ENCODE results near the gene STXBP2. TPM values are rescaled to one million over a fixed set of nuclear protein-coding genes. Genes with fewer than 3 reads are reported as not detected.

STXBP2 gene
- polyA plus RNA-seq, 1 experiment: 5.0 TPM

DNA sequence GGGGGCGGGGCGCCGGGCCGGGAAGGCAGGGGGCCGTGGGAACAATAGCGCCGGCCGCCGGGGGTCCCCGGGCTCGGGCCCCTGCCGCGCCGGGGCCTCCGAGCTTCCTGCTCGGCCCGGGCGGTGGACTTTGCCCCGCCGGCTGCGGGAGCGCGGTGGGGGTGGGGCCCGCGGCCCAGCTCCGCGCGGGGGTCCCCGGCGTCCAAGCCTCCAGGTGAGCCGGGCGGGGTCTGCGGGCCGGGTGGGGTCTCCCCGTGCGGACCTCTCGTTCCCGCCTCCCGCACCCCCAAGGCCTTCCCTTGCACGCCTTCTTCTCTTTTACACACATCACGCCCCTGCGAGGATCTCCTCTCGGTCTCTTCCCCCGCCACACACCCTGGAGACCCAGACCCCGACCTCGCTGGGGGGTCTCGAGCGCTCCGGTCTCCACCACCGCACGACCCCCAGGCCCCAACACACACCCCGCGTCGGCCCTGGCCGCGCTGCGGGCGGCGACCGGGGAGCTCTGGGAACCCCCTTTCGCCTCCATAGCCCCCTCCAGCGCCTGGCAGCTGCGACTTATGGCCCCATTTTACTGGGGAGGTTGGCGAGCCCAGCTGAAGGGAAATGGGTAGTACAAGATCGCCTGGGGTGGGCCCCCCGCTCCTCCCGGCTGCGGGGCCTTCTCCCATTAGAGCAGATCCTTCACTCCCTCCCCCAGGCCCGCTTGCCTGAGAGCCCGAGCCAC is 40.5 kb upstream of the STXBP2 start:
- TF ChIP-seq, protein P1, sequence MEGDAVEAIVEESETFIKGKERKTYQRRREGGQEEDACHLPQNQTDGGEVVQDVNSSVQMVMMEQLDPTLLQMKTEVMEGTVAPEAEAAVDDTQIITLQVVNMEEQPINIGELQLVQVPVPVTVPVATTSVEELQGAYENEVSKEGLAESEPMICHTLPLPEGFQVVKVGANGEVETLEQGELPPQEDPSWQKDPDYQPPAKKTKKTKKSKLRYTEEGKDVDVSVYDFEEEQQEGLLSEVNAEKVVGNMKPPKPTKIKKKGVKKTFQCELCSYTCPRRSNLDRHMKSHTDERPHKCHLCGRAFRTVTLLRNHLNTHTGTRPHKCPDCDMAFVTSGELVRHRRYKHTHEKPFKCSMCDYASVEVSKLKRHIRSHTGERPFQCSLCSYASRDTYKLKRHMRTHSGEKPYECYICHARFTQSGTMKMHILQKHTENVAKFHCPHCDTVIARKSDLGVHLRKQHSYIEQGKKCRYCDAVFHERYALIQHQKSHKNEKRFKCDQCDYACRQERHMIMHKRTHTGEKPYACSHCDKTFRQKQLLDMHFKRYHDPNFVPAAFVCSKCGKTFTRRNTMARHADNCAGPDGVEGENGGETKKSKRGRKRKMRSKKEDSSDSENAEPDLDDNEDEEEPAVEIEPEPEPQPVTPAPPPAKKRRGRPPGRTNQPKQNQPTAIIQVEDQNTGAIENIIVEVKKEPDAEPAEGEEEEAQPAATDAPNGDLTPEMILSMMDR (IDR thresholded peaks at IDR 0.05; ENCODE audit: low read depth, low read length): no peak
- Histone ChIP-seq H3K9me3 (ENCODE audit: control insufficient read depth, insufficient read depth, low read length) (no peaks in the 10 kb centered on the region), H3K27ac (ENCODE audit: low read depth, low read length) (no peak overlapping the region), H3K27me3 (ENCODE audit: control insufficient read depth, insufficient read depth, low read length) (peaks cover 39% of the 10 kb centered on the region), H3K4me3 (ENCODE audit: low read depth, low read length) (no peak overlapping the region)
- ChIA-PET POLR2A (interaction anchor here (0.6 kb wide), 1 partner anchor 1763 kb away, joined by 8 read pairs; no protein-coding TSS in a partner anchor), CTCF (interaction anchor here (0.7 kb wide), 1 partner anchor 28 kb away, joined by 8 read pairs; no protein-coding TSS in a partner anchor)
- no peak for DNase-seq (ENCODE audit: low read depth, low spot score)

DNA sequence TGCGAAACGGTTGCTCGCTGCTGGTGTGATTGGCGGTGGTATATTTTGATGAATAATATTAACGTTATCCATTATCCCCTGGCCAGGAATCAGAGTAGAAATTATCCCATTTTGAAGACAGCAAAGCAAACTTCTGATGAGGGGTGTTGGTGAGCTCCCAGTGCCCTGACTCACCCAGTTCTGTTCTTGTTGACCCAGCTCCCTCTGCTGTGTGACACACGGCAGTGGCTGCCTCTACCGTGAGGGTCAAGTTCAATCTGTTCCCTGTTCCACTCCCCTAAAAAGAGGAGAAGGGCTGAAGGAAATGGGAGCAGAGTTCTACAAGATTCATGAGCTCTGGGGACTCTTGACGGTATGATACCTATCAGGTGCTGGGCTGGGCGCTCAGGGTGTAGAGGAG is 39.2 kb upstream of the STXBP2 start:
- POLR2A ChIA-PET: no interaction called here
- CTCF ChIA-PET: interaction anchor here (0.9 kb wide), 1 partner anchor 29 kb away, joined by 7 read pairs; no protein-coding TSS in a partner anchor
- TF ChIP-seq, protein P1 (IDR thresholded peaks at IDR 0.05; ENCODE audit: low read depth, low read length): no peak
- DNase-seq (ENCODE audit: low read depth, low spot score): no peak
- Histone ChIP-seq H3K27me3 (ENCODE audit: control insufficient read depth, insufficient read depth, low read length) (peaks cover 36% of the 10 kb centered on the region), H3K9me3 (ENCODE audit: control insufficient read depth, insufficient read depth, low read length) (no peaks in the 10 kb centered on the region), H3K27ac (ENCODE audit: low read depth, low read length) (no peak overlapping the region), H3K4me3 (ENCODE audit: low read depth, low read length) (no peak overlapping the region)

DNA sequence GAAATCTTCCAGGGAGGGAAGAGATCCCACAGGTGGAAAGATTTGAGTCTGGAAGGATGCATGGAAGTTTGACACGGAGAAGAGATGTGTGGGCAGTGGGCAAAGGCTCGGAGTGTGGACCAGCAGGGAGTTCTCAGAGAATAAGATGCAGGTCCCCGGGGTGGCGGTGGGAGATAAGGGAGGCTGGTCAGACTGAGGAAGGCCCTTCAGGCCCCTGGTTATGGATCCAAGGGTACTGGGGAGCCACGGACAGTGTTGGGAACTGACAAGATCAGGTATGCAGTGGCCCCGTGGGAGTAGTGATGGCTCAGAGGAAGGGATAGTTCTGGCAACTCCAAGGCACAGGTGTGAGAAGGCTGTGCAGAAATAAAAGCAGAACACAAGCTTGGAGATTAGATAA is 38.7 kb upstream of the STXBP2 start:
- no peak for DNase-seq (ENCODE audit: low read depth, low spot score)
- ChIA-PET POLR2A (no interaction called here), CTCF (interaction anchor here (0.9 kb wide), 1 partner anchor 30 kb away, joined by 7 read pairs; no protein-coding TSS in a partner anchor)
- TF ChIP-seq, protein P1 (IDR thresholded peaks at IDR 0.05; ENCODE audit: low read depth, low read length): no peak
- Histone ChIP-seq H3K9me3 (ENCODE audit: control insufficient read depth, insufficient read depth, low read length) (no peaks in the 10 kb centered on the region), H3K27ac (ENCODE audit: low read depth, low read length) (no peak overlapping the region), H3K27me3 (ENCODE audit: control insufficient read depth, insufficient read depth, low read length) (peaks cover 35% of the 10 kb centered on the region), H3K4me3 (ENCODE audit: low read depth, low read length) (no peak overlapping the region)

DNA sequence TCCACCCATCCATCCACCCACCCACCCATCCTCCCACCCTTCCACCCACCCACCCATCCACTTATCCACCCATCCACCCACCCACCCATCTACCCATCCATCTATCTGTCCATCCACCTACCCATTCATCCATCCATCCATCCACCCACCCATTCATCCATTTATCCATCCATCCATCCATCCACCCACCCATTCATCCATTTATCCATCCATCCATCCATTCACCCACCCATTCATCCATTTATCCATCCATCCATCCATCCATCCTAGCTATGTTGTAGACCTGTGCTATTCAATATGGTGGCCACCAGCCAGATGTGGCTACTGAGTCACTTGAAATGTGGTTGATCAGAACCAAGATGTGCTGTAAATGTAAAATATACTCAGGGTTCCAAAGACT is 36.2 kb upstream of the STXBP2 start:
- ChIA-PET CTCF (no interaction called here), POLR2A (no interaction called here)
- Histone ChIP-seq H3K4me3 (ENCODE audit: low read depth, low read length) (no peak overlapping the region), H3K27ac (ENCODE audit: low read depth, low read length) (no peak overlapping the region), H3K27me3 (ENCODE audit: control insufficient read depth, insufficient read depth, low read length) (peaks cover 22% of the 10 kb centered on the region), H3K9me3 (ENCODE audit: control insufficient read depth, insufficient read depth, low read length) (peaks cover 4% of the 10 kb centered on the region; the same call in 1 of the 2 replicates)
- no peak for DNase-seq (ENCODE audit: low read depth, low spot score)
- TF ChIP-seq, protein P1 (IDR thresholded peaks at IDR 0.05; ENCODE audit: low read depth, low read length): no peak

DNA sequence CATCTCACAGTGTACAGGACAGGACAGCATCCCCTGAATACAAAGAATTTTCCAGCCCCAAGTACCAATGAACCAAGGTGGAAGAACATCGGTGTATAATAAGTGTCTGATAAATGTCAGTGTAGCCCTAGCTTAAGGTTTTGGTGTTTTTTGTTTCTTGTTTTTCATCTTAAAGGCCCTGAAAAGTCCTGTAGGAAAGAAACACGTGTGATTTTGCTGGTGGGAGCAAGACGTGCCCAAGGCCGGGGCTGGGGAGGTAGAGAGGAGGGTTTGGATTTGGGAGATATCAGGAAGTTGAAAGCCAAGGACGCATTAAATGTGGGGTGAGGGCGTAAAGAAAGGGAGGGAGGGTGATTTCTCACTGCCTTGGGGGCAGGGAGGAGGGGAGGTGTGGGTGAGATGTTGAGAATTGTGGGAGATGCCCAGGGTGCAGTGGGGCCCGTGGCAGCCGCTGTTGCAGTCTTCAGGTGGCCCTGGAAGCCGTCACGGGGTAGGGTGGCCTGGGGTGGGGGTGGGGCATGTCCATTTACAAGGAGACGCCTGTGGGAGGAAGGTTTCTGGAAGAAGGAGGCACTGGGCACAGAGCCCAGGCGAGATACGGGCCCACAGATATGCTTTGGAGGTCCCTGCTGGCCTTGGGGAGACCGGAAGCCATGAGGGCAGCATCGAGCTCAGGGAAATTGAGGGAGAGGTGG is 34.5 kb upstream of the STXBP2 start:
- no peak overlapping the region for H3K27ac ChIP-seq (ENCODE audit: low read depth, low read length)
- peaks cover 4% of the 10 kb centered on the region; the same call in 1 of the 2 replicates for H3K9me3 ChIP-seq (ENCODE audit: control insufficient read depth, insufficient read depth, low read length)
- POLR2A ChIA-PET: interaction anchor here (0.6 kb wide), 1 partner anchor 177 kb away, joined by 4 read pairs; no protein-coding TSS in a partner anchor
- H3K27me3 ChIP-seq (ENCODE audit: control insufficient read depth, insufficient read depth, low read length): peaks cover 11% of the 10 kb centered on the region
- CTCF ChIA-PET: no interaction called here
- TF ChIP-seq, protein P1 (IDR thresholded peaks at IDR 0.05; ENCODE audit: low read depth, low read length): no peak
- DNase-seq (ENCODE audit: low read depth, low spot score): no peak
- no peak overlapping the region for H3K4me3 ChIP-seq (ENCODE audit: low read depth, low read length)
